GM12878 (cell line): ENCODE results near the gene AP1M2. TPM values are rescaled to one million over a fixed set of nuclear protein-coding genes. Genes with fewer than 3 reads are reported as not detected.
A peak's percentile ranks its signal among the peaks of the same experiment; 100 is the strongest.

Experiments used
- ATF2 ChIP-seq: IDR thresholded peaks from 2 replicates; pipeline ENCODE4 v1.6.1; 2012; ENCODE audit warnings: low read length, inconsistent platforms
- ATF7 ChIP-seq: fragments of 450-650 bp; IDR thresholded peaks from 2 replicates; pipeline ENCODE4 v1.6.1; 2016; ENCODE audit warnings: low read depth, mild to moderate bottlenecking
- BACH1 ChIP-seq: fragments of 450-650 bp; IDR thresholded peaks from 2 replicates; pipeline ENCODE4 v1.6.1; 2017; ENCODE audit warnings: mild to moderate bottlenecking, borderline replicate concordance
- CHD2 ChIP-seq: IDR thresholded peaks from 2 replicates; pipeline ENCODE4 v1.6.1; 2011; ENCODE audit warnings: low read depth, low read length, improper control_type of control experiment, borderline replicate concordance
- CREB1 ChIP-seq: IDR thresholded peaks from 2 replicates; pipeline ENCODE4 v1.6.1; 2012; ENCODE audit warnings: low read depth, mild to moderate bottlenecking, inconsistent platforms
- E4F1 ChIP-seq: fragments of 450-650 bp; IDR thresholded peaks from 2 replicates; pipeline ENCODE4 v1.6.1; 2018; ENCODE audit warnings: borderline replicate concordance, mild to moderate bottlenecking; ENCODE audit not compliant: partially characterized antibody
- EED ChIP-seq: sonication (generic); IDR thresholded peaks from 2 replicates; pipeline ENCODE4 v1.6.1; 2016; ENCODE audit warnings: antibody characterized with exemption, low read depth
- ESRRA ChIP-seq: IDR thresholded peaks from 2 replicates; pipeline ENCODE4 v1.6.1; 2012; ENCODE audit warnings: mild to moderate bottlenecking, low read length, improper control_type of control experiment
- HDAC2 ChIP-seq: fragments of 200-600 bp; sonication (generic); IDR thresholded peaks from 2 replicates; pipeline ENCODE4 v1.6.1; 2017
- MEF2B ChIP-seq: fragments of 450-650 bp; IDR thresholded peaks from 2 replicates; pipeline ENCODE4 v1.6.1; 2018; ENCODE audit warnings: mild to moderate bottlenecking, moderate library complexity; ENCODE audit not compliant: partially characterized antibody, poor library complexity, severe bottlenecking
- MTA2 ChIP-seq: fragments of 450-650 bp; IDR thresholded peaks from 2 replicates; pipeline ENCODE4 v1.6.1; 2016; ENCODE audit warnings: low read depth, mild to moderate bottlenecking, moderate library complexity
- MXI1 ChIP-seq: fragments of 150-350 bp; IDR thresholded peaks from 2 replicates; pipeline ENCODE4 v1.6.1; 2011; ENCODE audit warnings: low read depth, mild to moderate bottlenecking, inconsistent platforms, low read length, improper control_type of control experiment
- MYC ChIP-seq: IDR thresholded peaks from 2 replicates; pipeline ENCODE4 v1.6.1; 2011; ENCODE audit warnings: mild to moderate bottlenecking, low read length, moderate library complexity, inconsistent platforms; ENCODE audit not compliant: insufficient read depth, insufficient replicate concordance, insufficient read length, severe bottlenecking
- NKRF ChIP-seq: fragments of 450-650 bp; conservative IDR thresholded peaks from 2 replicates; pipeline ENCODE4 v1.6.1; 2017; ENCODE audit warnings: mild to moderate bottlenecking, moderate library complexity
- NR2F1 ChIP-seq: fragments of 450-650 bp; conservative IDR thresholded peaks from 2 replicates; pipeline ENCODE4 v1.6.1; 2017; ENCODE audit warnings: mild to moderate bottlenecking
- POLR2A ChIP-seq: IDR thresholded peaks from 2 replicates; pipeline ENCODE4 v1.6.1; 2011; ENCODE audit warnings: low read depth, mild to moderate bottlenecking, low read length
- PRDM15 ChIP-seq: fragments of 450-650 bp; formaldehyde crosslinking; IDR thresholded peaks from 2 replicates; pipeline ENCODE4 v1.4.0; 2020; ENCODE audit warnings: mild to moderate bottlenecking, moderate library complexity
- SIN3A ChIP-seq: IDR thresholded peaks from 2 replicates; pipeline ENCODE4 v1.6.1; 2012; ENCODE audit warnings: low read depth, low read length, improper control_type of control experiment
- SMAD5 ChIP-seq: IDR thresholded peaks from 2 replicates; pipeline ENCODE4 v1.6.1; 2016; ENCODE audit warnings: antibody characterized with exemption, low read depth
- SRF ChIP-seq, 2 experiments: IDR thresholded peaks; 2 replicates each; pipeline ENCODE4 v1.6.1; 2011; ENCODE audit warnings: low read depth in 2 of 2, low read length in 2 of 2, mild to moderate bottlenecking in 1 of 2, moderate library complexity in 1 of 2
- TARDBP ChIP-seq: IDR thresholded peaks from 2 replicates; pipeline ENCODE4 v1.6.1; 2016; ENCODE audit warnings: borderline replicate concordance
- ZNF622 ChIP-seq: fragments of 450-650 bp; IDR thresholded peaks from 2 replicates; pipeline ENCODE4 v1.6.1; 2017; ENCODE audit warnings: mild to moderate bottlenecking, inconsistent platforms
- polyA plus RNA-seq, 11 experiments: library from polyadenylated mRNA; depleted of rRNA in 4 of 11; unstranded in 6 of 11; stranded (reverse) in 5 of 11; fragments of >200 nt; fragmentation: Nextera tagmentation in 4 of 11; fragmentation: Illumina TruSeq in 1 of 11; extraction: Ambion mirVana in 4 of 11; extraction: Trizol in 1 of 11; gene quantifications; 1 replicate in 1 of 11; 2 replicates in 10 of 11; pipeline versions ENCODE4 v1.2.1 to v1.2.3, GENCODE V29; 2011 to 2016; ENCODE audit warnings: inconsistent platforms in 2 of 11, missing spikeins in 2 of 11, low read depth in 1 of 11
- total RNA-seq, 4 experiments: library from RNA; depleted of rRNA in 3 of 4; stranded (reverse); fragments of >200 nt in 3 of 4; fragmentation: Illumina TruSeq in 1 of 4; extraction: Trizol in 1 of 4; gene quantifications; 2 replicates each; pipeline versions ENCODE4 v1.2.1 to v1.2.3, GENCODE V29; 2013 to 2021

Gene AP1M2
- total and polyA plus RNA-seq, 10 of the 15 experiments (the other 5 are each of a cell fraction or from before 2014, with no cell fraction given): 0.72 TPM; not detected in 9

GRCh38 chr19:10568826-10569651, 18.1 kb downstream of the AP1M2 start, which contains the start of gene CDKN2D (continued):
- TF ChIP-seq CREB1: peak; percentile 90
- TF ChIP-seq PRDM15 (CRISPR knock-in tag): no peak
- peak; percentile 100 for TF ChIP-seq NKRF
- 0 out of 4 replicates have a peak, but pooled peaks of 1 of the 2 experiments have one; percentile 14 for TF ChIP-seq SRF (IDR thresholded peaks at IDR 0.05; ENCODE audit: low read depth in 2 of 2, low read length in 2 of 2)
- TF ChIP-seq CHD2: peak; percentile 95
- no peak for TF ChIP-seq ZNF622
- TF ChIP-seq ATF7: peak; percentile 31; the same call in 1 of the 2 replicates
- TF ChIP-seq MTA2: no peak
- peak; percentile 99 for TF ChIP-seq SIN3A
- no peak for TF ChIP-seq E4F1
- no peak; the same call in 1 of the 2 replicates for TF ChIP-seq BACH1
- TF ChIP-seq ATF2: no peak
- TF ChIP-seq POLR2A: peak; percentile 76
- no peak for TF ChIP-seq HDAC2
- TF ChIP-seq SMAD5: no peak
- TF ChIP-seq EED: no peak
- no peak for TF ChIP-seq MEF2B
- no peak for TF ChIP-seq ESRRA
- TF ChIP-seq NR2F1: peak; percentile 92
- TF ChIP-seq MYC: peak; percentile 60
- peak; percentile 94 for TF ChIP-seq MXI1
- TF ChIP-seq TARDBP: no peak
